NCI-H446 treated with DMSO at 0.1 percent for 48 hours (cell line): ENCODE results near the gene XXYLT1.
A peak's percentile ranks its signal among the peaks of the same experiment; 100 is the strongest.

ENCODE experiments used
- DNase-seq: peaks from one replicate; lab custom pipeline; 2025; lab: John Stamatoyannopoulos, UW

The XXYLT1 gene

DNA sequence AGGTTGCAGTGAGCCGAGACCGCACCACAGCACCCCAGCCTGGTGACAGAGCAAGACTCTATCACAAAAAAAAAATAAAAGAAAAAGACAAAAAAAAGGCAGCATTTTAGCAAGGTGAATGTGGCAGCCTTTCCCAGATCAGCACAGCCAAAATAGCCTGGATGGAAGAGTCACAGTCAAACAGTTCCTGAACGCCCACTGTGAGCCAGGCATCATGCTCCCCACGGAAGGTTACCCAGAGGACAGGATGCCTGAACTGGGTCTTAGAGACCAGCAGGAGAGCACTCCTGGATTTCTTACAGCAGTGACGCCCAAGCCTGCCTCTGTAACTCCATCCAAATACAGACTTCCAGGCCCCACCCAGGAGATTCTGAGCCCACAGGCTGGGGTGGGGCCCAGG lies 4.5 kb downstream of the XXYLT1 start:
- no peak for DNase-seq

DNA sequence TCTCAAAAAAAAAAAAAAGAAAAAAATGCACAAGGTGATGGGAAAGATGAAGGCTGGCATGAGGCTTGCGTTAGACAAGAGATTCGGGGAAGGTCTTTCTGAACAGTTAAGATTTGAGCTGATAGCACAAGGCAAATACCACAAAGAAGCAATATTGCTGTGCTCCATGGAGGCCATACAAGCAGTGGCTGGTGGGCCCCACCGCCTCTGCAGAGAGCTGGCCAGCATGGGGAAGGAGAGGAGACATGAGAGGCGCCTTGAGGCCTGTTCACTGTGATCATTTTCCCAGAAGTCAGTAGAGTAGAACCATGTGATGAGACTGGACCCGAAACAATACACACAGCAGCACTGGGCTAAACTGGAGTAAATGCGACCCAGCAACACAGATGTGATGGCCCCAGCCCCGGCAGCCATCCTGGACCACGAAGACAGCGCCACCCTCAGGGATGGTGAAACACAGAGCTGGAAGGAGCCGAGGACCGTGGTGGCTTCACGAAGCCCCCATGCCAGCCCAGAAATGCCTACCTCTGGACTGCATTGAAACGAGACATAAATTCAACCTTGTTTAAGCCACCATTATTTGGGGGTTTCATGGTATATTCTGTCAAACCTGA lies 5.5 kb downstream of the XXYLT1 start:
- no peak for DNase-seq

DNA sequence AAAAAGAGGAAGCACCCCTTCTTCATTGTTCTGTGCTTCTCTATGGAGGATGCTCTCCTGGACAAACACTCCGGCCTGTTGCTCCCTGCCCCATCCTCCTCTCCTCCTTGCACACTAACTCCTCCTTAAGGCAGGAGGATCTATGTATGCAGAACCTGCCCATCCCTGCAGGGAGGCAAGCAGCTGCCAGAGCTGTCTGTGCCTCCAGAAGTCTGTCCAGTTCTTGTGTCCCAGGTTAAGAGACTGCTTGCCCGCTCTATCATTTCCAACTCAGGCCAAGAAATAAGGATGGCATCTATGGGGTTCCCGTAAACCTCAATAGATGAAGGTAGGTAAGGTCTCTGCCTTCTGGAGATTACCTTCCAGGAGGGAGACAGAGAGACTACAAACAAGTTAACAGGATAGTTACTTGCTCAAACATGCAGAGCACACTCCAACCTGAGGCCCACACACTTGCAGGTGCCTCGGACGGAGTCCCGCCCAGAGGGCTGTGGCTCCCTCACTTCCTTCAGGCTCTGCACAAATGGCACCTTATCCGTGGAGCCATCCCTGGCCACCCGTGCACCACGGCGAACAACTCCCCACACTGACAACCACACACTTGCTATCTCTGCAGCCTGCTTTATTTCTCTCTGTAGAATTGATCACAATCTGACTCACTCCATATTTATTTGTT lies 6.9 kb downstream of the XXYLT1 start:
- no peak for DNase-seq

DNA sequence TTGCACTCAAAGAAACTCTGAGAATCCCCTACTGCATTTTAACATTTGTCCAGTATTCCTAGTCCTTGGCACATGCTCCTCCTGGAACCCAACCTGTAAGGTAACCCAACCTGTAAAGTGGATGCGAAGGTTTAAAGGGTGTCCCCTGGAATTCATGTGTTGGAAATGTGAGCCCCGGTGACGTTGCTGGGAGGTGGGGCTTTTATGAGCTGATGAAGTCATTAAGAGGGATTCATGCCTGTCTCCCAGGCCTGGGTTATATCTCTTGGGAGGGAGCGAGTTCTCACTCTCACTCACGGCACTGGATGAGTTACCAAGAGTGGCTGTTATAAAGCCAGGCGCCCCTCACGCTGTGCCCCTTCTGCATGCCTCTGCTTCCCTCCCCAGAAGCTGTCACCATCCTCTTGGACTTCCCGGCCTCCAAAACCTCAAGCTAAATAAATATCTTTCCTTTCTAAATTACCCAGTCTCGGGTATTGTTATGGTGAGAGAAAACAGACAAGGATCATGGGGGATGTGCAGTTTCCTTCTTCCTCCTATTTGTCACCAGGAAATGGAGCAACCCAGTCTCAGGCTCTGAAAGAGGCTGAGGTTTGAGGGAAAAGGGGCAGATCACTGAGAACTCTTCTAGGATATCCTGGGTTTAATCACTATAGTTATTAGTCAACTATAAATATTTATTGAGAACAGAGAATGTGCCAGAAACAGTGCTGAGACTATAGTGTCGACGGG lies 7.6 kb downstream of the XXYLT1 start:
- DNase-seq = no peak

DNA sequence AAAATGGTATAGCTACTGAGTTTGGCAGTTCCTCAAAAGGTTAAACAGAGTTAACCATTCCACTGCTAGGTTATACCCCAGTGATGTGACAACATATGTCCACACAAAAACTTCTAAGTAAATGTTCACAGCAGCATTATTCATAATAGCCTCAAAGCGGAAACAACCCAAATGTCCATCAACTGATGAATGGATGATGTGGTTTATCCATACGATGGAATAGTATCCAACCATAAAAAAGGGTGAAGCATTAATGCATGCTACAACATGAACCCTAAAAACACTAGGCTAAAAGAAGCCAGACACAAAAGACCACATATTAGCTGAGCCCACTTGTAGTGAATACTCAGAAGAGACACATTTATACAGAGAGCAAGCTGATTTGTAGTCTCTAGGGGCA lies 9.0 kb downstream of the XXYLT1 start:
- DNase-seq = no peak

DNA sequence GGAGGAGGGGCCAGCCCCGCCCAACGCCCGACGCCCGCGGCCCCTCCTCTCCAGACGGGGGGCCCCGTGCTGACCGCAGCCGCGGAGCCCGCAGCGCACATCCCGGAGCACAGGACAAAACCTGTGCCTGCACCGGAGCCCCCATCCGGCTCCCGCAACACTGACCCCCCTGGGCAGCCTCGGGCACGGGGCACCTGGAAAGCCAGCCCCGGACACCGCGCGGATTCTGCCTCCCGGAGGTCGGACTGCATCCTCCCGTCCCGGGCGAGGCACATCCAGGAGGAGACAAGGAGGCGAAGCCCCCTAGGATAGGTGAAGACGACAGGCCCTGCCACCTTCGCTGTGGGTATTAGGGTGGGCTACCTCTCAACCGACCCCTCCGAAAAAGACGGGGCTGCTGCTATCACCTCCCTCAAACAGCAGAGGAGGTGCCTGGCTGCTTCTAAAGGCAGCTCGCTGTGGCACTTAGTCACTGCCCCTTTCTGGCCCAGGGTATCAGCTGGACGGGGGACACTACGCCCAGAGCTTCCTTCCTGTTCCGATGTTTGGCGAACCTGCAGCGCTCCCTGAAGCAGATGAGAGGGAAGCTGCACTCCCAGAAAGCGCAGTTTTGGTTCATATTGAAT lies 10.6 kb downstream of the XXYLT1 start:
- DNase-seq = no peak

DNA sequence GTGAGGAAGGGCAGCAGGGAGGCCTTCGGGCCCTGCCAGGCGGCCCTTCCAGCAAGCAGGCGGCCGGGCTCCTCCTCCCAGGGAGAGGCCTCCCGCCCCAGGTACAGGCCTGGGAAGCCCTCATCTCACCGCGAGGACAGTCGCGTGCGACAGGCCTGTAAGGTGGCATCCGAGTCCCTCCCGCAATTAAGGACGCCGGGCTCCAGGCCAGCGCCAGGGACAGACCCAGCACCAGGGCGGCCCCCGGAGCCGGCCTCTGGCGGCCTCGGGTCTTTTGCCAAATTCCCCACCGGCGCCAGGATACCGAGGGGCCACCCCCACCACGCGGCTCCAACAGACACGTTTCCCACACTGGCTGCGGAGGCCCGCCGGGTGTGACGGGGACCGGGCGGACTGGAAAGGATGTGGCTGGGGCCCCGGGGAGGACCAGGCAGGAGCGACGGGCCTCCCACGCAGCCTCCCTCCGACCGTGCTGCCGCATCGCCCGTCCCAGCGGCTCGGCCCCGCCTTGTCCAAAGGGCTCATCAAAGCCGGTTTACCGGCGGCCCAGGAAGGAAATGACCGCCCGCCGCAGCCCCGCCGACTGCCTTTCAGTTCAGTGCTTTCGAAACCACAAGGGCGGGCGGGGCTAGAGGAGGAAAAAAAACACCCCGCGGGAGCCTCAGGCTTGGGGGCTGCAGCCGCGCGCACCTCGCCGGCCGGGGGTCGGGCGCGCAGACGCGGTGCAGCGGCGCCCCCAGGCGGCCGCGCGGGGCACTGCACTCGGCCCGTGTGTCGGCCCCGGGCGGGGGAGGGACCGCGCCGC lies 11.3 kb downstream of the XXYLT1 start:
- DNase-seq = peak; percentile 75

DNA sequence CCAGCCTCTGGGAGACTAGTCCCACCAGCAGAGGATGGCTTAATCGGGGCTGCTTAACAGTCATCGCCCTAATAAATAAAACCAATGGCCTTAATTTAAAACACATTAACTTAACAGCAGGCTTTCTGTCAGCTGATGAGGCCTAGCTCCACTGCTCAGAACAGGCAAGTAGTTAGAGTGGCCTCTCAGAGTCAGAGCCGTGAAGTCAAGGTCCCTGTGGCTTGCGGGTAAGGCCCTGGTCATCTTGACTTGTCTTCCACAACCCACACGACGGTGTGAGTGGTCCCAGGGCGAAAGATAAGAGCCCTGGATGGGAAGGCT lies 11.8 kb downstream of the XXYLT1 start:
- no peak for DNase-seq

DNA sequence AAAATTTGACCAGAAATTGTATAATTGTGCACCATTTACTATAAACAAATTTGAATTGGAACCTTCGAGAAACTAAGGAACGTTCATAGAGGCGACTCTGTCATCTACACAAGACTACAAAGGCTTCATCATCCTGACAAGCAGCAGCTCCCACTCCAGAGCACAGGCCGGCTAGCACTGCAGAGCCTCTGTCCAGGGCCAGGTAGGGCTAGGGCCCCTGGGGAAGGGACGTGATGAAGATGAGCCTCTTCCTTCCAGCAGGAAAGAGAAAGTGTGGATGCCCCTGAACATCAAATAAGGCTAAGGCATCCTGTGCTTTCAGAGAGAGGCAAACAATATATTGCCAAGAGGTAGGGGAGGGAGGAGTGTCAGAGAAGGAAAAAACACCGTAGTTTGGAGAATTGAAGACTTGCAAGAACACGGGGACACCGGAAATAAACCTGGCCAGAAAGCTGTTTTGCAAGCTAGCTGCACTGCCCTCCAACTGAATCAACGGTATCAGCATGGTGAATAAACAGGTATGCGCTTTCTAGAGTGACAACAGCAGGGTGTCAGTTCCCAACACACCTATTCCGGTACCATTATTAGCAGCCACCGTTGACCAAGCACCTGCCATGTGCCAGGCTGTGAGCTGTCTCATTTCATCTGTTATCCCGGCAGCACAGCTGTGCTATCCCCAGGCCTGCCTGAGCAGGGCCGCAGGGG lies 12.4 kb downstream of the XXYLT1 start:
- DNase-seq = no peak

DNA sequence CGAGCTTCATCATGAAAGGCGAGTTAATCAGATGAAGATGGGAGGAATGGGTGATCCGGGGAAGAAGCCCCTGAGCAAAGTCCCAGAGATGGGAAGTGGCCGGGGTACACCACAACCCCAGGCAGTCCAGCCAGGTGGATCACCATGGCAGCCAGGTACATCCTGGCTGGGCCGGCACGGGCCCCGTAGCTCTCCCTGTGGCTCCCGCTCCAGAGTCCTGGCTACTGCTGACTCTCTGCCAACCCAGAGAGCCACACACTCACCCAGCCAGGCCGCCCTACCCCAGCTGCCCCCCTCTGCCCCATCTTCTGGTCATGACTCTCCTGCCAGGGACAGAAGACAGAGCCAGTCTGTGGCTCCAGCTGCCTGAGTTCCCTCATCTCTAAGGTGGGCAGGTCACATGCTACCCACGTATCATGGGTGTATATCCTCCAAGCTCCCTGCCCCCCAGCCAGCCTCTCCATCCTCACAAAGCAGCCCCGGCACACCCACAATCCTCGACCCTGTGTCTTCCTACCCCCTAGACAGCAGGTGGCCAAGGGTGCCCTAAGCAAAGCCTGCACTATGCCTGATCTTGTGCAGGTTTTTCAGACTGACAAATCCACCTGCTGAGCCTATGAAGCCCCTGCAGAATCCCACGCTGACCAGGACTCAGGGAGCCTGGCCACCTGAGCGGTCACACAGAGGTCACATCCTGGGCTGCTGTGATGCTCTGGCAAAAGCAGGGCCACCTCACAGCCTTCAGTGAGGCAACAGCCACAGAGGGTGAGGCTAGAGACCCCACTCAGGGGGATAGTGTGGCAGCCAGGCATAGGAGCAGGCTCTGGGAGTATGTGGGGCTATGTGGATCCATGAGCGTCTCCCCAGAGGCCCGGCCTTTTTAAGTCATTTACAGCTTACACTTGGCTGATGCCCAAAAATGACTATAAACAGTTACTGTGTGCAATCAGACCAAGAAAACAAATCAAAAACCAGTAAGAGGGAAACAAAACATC lies 13.2 kb downstream of the XXYLT1 start:
- DNase-seq = no peak

DNA sequence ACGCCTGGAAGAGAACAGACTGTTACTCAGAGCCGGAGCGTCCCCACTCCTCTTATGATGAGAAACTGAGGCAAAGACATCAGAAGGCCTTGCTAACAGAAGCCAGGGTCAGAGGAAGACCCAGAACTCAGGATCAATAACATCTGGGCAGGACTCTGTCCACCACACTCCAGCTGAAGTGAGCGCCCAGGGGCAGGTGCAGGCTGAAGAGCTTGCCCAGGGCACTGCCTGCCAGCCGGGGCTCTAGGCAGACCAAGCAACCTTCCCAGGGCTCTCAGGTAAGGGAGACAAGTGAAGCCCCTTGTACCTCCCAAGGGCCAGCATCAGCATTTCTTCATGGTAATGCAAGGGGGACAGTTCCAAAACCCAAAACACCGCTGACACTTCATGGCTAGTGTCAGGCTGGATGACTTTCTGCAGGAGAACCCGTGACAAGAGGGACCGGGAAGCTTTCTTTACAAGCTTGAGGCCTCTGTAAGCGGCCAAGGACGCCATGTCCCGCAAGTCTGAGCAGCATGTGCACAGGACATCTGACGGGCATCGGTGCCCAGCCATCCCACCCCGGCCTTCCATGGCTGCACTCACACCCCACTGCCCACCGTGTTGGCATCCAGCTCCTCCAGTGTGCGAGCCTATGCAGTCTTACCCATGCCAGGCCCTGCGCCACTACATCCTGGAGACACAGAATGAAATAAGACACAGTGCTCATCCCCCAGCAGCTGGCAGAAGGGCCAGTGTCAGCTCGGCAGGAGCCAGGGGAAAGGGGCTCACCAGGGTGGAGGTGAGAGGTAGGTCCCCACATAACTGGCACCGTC lies 14.1 kb downstream of the XXYLT1 start:
- no peak for DNase-seq

DNA sequence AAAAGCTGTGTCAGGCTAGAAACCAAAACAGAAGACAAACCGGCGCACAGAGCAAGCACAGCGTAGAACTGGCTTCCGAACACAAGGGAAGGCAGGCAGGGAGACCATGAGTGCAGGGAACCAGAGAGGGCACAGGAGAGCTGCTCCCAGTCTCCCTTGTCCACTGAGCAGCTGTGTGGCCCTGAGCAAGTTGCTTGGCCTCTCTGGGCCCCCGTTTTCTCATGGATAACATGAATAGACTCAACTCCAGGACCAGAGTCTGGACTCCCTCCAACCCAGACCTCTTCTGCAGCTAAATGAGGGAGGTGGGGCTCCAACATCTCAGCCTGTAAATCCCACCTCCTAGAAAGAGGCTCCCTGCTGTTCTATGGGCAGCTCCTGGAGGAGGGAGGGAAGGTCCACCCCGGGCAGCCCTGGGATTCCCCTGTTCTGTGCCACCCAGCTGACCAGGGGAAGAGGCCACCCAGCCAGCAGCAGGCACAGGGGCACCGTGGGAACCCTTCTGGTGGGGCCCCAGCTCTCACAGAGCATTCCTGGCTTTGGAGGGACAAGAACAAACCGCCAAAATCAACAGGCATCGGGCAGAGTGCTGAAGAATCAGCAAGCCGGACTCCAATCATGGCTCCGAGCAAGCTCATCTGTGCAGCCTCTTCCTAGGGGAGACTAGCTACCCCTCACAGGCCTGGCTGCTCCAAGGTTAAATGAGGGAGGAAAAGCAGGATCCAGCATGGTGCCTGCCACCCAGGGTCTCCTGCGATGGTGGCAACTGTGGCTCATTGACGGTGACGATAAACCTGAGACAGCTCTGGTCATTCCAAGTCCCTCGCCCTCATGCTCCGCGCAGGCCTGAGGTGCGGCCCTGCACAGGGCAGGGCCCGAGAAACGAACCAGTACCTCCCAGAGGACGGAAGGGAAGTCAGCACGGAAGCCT lies 15.1 kb downstream of the XXYLT1 start:
- DNase-seq = no peak

DNA sequence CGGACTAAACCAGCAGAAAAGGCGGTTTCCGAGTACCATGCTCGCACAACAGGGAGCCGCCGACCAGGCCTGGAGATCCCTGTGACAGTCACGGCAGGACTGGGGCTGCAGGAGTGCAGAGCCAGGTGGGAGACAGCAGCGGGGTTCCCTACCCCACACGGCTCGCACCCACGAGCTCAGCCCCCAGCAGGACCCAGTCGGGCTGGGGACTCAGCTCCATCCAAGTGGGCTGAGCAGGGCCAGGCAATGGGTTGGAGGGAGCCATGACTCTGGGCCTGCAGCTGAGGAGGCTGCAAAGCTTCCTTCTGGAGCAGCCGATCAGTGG lies 15.8 kb downstream of the XXYLT1 start:
- no peak for DNase-seq

DNA sequence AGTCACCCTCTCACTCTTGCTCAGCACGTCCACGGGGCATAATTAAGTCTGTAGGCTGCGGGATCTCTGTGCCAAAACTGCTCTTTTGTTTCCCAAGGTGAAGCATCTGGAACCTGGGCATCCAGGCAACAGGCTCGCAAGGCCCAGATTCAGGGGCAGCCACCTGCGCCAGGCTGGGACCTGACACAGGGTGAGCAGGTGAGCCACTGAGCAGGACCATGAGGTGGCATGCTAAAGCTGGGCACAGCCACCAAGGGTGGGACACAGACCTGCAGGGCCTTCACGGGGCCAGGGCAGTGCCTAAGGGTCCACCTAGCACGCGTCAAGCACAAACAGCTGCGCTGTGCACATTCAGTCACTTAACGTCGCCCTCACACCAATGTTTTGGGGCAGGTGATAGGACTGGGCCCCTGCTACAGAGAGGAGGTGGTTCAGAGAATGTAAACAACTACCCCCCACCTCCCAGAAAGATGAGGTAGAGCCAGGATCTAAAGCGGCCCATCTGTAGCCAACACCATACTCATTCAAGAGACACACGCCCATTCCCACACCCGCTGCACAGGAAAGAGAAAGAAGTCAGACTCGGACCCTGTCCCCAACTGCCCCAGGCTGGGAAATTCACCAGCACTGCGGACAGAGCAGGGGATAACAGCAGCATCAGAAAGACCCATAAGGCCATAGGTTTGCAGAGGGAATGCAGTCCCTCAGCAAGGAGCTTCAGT lies 16.3 kb downstream of the XXYLT1 start:
- peak; percentile 40 for DNase-seq

DNA sequence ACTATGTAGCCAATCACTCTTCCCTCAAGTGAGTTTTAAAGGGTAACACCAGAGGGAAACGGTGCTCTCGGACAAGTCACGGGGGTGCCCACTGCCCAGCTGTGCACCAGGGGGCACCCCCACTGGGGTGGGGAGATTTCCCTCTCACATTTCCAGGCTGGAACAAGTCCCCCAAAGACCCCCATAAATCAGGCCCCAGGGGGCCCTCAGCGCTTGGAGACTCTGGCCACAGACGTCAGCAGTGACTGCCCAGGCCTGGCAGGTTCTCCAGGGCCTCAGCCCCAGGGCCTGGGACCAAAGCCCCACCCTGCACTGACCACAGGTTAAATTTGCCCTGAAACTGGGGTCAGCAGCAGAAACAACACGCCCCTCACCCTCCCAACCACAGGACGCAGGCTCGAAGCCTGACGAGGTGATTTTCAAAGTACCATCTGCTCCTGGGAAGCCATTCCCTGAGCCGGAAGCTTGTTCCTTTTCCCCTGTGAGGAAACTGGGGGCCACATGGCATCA lies 17.0 kb downstream of the XXYLT1 start:
- no peak for DNase-seq

DNA sequence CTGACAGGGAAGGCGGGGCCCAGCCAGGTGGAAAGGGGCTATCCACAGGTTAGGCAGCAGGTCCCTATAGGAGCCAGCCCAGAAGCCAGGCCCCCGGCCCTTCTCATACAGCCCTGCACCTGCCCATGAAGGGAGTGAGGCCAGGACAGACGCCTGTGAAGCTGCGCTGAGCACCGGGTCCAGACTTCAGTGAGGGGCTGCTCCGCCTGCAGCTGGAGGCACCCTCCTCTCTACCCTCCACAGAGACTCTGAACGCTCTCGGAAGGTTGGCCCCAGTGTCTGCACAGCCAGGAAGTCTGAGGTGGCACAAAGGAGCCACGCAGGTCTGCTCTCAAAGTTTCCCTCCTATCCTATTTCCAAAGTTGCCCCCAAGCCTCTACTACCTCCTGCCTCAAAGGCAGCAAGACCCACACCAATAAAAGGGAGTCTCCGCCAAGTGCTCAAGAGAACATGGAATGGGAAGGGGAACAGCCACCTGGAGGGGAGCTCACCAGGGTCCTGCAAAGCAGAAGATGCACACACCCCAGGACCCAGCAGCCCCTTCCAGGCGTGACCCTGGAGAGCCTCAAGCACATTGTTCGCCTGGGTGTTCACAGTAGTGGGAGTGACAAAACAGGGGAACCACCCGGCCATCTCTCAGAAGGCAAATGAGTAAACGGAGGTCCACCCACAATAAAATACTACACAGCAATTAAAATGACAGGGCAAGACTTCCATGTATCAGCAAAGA lies 19.5 kb downstream of the XXYLT1 start:
- DNase-seq = no peak
